ENCODE results near the gene DCD.

The DCD gene

DNA sequence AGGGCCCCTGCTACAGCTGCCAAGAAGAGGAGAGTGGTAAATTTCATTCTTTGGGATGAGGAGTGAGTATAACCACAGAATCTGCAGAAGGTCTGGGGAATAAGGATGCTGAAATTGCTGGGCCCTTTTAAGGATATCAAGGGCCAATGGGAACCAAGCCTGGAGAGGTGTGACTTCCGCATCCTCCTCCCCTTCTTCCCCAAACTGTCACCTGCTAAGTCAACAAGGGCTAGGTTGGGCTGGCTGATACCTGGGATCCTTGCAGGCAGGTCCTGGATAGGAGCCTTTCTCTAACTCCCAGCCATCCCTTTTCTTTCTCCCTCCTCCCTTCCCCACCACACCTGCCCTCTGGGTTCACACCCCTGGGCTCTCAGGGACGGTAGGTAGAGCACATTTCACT, 13.4 kb downstream of the DCD start, which contains the start of gene LACRT:
LACRT (minus strand) TSS at position 101 of the 400 bp plus-strand sequence; CDS start at position 47, 54 bp downstream.
- intact Hi-C loops (cut with micrococcal nuclease) = no loop called here
- Mint-ChIP-seq H3K27ac (no peak within 1 kb of the TSS), H3K27me3 (peaks cover 3% of the 10 kb centered on the region), H3K4me1 (ENCODE audit: low read depth) (peaks cover 6% of the 10 kb centered on the region), H3K36me3 (ENCODE audit: low read depth) (no peaks in the 10 kb centered on the region), H3K9me3 (no peaks in the 10 kb centered on the region), H3K4me3 (no peak within 1 kb of the TSS)

DNA sequence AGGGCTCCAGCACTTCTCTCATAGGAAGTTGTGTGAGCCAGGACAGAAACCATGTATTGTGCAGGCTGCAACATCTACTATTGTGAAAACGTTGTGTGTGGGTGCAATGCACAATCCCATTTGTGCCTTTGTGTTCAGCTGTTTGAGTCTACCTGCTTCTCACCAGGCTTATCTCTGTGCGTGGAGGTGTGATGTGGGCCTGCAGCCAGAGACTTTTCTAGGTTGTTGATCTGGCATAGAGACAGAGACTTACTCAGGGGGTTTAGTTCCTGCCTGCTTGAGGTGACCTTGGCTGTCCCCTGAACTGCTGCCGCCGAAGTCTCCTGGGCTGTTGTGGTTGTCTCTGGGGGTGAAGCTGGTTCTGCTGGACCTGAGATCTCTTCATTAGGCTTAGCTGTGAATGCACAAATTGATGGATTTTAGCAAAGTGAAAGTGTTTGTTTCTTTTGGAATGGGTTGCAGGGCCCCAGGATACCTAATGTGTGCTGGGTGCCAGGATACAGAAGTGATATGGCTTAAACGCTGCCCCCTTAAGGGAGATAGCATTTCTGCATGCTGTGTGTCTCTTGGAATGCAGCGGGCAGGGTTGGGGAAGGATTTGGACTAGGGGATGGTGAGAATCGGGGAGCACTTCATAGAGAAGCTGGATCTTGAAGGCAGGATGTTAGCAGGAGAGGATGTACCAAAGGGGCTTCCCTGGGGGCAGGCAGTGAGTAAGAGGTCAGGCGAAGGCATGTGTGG, 16.0 kb downstream of the DCD start:
- Mint-ChIP-seq H3K9me3 (peaks cover 12% of the 10 kb centered on the region), H3K4me3 (no peak overlapping the region), H3K27ac (no peak overlapping the region), H3K27me3 (peaks cover 3% of the 10 kb centered on the region), H3K36me3 (ENCODE audit: low read depth) (no peaks in the 10 kb centered on the region), H3K4me1 (ENCODE audit: low read depth) (peaks cover 7% of the 10 kb centered on the region)
- intact Hi-C loops (cut with micrococcal nuclease) = no loop called here

DNA sequence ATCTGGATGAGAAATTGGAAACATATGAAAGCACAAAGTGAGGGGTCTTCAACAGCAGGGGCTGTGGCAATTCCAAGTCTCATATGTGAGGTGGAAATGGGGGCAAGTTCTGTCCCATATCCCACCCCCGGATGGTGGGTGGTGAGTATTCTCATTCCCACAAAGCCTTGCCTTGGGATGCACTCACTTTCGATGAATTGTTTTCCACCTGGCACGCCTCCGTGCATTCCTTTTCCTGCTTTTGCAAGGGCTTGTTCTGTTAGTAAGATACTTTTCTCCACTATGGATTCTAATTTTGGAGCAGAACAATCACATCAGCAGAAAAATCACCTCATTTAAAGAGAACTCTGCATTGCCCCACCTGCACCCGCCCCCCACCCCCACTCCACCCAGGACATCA, 16.6 kb downstream of the DCD start:
- H3K27ac Mint-ChIP-seq = no peak overlapping the region
- H3K27me3 Mint-ChIP-seq = peaks cover 3% of the 10 kb centered on the region
- intact Hi-C loops (cut with micrococcal nuclease) = no loop called here
- no peaks in the 10 kb centered on the region for H3K36me3 Mint-ChIP-seq (ENCODE audit: low read depth)
- H3K9me3 Mint-ChIP-seq = peaks cover 18% of the 10 kb centered on the region
- no peak overlapping the region for H3K4me3 Mint-ChIP-seq
- H3K4me1 Mint-ChIP-seq (ENCODE audit: low read depth) = peaks cover 11% of the 10 kb centered on the region

DNA sequence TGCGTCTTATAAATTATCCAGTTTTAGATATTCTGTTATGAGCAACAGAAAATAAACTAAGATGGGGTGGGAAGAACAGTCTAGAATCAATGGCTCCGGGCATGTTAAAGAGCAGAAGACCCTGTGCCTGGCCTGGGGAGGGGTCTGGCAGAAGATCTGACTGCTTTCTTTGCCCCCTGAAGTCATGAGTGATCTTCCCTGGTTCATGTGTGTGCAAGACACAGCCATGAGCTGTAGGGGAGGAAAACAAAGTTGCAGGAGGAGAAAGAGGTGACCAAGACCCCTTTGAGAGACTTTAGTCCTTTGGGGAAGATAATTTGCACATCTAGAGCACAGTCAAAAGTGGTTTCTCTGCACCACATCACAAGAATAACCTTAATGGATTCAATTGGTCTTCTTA, 18.2 kb downstream of the DCD start:
- Mint-ChIP-seq H3K27me3 (peaks cover 5% of the 10 kb centered on the region), H3K36me3 (ENCODE audit: low read depth) (no peaks in the 10 kb centered on the region), H3K9me3 (peaks cover 23% of the 10 kb centered on the region), H3K27ac (no peak overlapping the region), H3K4me1 (ENCODE audit: low read depth) (peaks cover 5% of the 10 kb centered on the region), H3K4me3 (no peak overlapping the region)
- intact Hi-C loops (cut with micrococcal nuclease) = no loop called here

DNA sequence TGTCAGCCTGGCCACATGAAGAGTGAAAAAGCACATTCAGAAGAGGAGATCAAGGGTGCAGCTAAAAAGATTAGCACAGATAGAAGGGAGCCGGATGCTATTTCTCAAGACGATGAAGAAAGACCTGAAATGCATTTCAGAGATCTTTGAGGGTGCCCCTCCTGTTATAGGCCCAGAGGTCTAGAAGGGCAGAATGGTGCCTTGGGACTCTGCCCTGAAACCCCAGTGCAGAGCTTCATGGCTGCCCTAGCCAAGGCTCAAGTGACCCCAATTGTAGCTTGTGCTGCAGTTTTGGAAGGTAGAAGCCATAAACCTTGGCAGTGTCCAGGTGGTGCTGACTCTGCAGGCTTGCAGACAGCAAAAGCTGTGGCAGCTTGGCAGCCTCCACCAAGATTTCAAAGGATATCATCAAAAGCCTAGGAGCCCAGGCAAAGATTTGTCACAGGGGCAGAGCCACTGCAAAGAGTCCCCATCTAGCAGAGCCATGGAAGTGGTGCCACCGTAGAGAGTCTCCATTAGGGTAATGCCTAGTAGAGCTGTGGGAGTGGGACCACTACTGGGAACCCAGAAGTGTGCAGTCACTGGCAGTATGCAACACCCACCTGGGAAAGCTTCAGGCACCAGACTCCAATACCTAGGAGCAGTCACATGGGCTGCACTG, 19.8 kb downstream of the DCD start:
- no peaks in the 10 kb centered on the region for H3K36me3 Mint-ChIP-seq (ENCODE audit: low read depth)
- H3K4me3 Mint-ChIP-seq = no peak overlapping the region
- intact Hi-C loops (cut with micrococcal nuclease) = no loop called here
- H3K27ac Mint-ChIP-seq = no peak overlapping the region
- H3K27me3 Mint-ChIP-seq = peaks cover 8% of the 10 kb centered on the region
- peaks cover 28% of the 10 kb centered on the region for H3K9me3 Mint-ChIP-seq
- peaks cover 5% of the 10 kb centered on the region for H3K4me1 Mint-ChIP-seq (ENCODE audit: low read depth)

DNA sequence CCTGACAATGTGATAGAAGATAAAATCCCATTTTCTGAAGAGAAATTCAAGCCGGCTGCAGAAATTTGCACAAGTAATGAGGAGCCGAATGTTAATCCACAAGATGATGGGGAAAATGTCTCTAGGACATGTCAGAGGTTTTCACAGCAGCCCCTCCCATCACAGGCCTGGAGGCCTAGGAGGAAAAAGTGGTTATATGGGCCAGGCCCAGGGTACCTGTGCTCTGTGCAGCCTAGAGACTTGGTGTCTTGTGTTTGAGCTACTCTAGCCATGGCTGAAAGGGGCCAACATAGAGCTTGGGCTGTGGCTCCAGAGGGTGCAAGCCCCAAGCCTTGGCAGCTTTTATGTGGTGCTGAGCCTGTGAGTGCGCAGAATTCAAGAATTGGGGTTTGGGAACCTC, 20.9 kb downstream of the DCD start:
- Mint-ChIP-seq H3K36me3 (ENCODE audit: low read depth) (no peaks in the 10 kb centered on the region), H3K4me3 (no peak overlapping the region), H3K27me3 (peaks cover 8% of the 10 kb centered on the region), H3K27ac (no peak overlapping the region), H3K4me1 (ENCODE audit: low read depth) (peaks cover 5% of the 10 kb centered on the region), H3K9me3 (peaks cover 28% of the 10 kb centered on the region)
- intact Hi-C loops (cut with micrococcal nuclease) = no loop called here

DNA sequence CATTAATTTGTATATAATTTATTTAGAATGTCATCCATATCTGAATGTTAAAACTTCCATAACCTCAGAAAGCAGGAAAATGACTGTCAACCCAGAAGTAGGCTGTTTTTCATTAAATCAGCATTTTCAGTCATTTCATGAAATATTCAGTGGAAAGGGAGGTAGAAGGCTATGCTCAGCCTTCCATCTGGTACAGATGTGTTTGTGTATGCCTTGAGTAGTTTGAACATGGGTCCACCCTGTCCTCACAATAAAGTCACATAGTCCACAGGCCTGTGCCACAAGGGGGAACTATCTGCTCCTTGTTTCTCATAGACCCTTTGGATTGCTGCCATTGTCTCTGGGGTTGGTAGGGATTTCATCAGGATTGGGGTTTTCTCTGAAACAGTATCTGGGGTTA, 22.6 kb downstream of the DCD start:
- intact Hi-C loops (cut with micrococcal nuclease) = no loop called here
- H3K4me1 Mint-ChIP-seq (ENCODE audit: low read depth) = peaks cover 5% of the 10 kb centered on the region
- H3K27ac Mint-ChIP-seq = no peak overlapping the region
- no peak overlapping the region for H3K4me3 Mint-ChIP-seq
- peaks cover 28% of the 10 kb centered on the region for H3K9me3 Mint-ChIP-seq
- no peaks in the 10 kb centered on the region for H3K36me3 Mint-ChIP-seq (ENCODE audit: low read depth)
- H3K27me3 Mint-ChIP-seq = peaks cover 8% of the 10 kb centered on the region

DNA sequence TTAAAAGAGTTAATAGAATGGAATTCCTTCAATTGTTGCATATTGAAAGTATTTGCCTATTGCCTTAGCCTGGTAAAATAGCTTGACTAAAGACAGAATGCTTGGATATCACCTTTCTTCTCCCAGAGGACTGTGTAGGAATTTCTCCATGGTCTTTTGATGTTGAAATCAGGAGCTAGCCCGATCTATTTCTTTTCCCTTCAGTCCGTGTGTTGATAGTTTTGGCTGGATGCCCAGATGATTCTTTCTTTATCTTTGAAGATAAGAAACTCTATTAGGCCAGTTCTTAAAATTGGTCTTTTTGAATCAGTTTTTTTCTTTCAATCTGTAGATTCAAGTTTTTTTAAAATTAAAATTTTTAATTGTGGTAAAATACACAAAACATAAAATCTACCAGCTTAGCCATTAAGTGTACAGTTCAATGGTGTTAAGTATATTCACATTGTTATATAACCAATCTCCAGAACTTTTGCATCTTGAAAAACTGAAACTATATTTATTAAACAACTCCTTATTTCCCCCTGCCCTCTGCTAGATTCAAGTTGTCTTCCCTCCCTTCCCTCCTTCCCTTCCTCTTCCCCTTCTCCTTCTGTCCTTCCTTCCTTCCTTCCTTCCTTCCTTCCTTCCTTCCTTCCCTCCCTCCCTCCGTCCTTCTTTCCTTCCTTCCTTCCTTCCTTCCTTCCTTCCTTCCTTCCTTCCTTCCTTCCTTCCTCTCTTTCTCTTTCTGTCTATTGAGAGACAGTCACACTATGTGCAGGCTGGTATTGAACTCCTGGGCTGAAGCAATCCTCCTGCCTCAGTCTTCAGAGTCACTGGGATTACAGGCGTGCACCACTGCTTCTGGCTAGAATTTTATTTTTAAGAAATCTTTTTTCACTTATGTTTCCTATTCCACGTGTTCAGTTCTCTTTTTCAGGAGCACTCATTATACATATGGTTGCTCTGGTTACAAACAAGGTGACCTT, 23.6 kb downstream of the DCD start:
- intact Hi-C loops (cut with micrococcal nuclease) = no loop called here
- peaks cover 10% of the 10 kb centered on the region for H3K27me3 Mint-ChIP-seq

DNA sequence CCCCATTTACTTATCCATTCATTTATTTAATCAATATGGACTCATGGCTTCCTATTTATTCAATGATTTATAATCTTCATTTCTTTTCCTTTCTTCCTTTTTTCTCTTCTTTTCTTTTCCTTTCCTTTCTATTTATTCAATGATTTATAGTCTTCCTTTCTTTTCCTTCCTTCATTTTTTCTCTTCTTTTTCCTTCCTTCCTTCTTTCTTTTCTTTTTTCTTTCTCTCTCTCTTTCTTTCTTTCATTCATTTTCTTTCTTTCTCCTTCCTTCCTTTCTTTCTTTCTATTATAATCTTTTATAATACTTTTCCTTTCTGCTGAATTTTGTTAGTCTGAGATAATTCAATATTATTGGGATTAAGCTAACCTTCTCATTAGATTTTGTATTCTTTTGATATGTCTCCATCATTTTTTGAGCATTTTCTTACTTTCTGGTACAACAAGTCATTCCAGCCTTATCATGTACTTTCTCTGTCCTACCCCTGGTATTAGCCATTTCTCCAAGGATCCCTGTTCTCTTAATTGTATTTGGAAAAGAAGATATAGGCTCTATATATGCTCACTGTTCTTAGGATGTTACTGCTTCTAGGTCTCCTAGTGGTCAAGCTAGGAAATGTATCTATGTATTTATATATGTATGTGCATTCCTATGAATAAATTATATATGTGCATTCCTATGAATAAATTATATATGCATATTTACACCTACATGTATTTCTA, 25.5 kb downstream of the DCD start:
- intact Hi-C loops (cut with micrococcal nuclease) = no loop called here
- H3K4me1 Mint-ChIP-seq (ENCODE audit: low read depth) = peaks cover 5% of the 10 kb centered on the region
- no peak overlapping the region for H3K4me3 Mint-ChIP-seq
- H3K36me3 Mint-ChIP-seq (ENCODE audit: low read depth) = no peaks in the 10 kb centered on the region
- H3K27ac Mint-ChIP-seq = no peak overlapping the region
- H3K27me3 Mint-ChIP-seq = peaks cover 10% of the 10 kb centered on the region
- H3K9me3 Mint-ChIP-seq = peaks cover 21% of the 10 kb centered on the region

More for the DNA sequence above, 23.6 kb downstream of the DCD start:
- Mint-ChIP-seq H3K9me3 (peaks cover 28% of the 10 kb centered on the region), H3K4me1 (ENCODE audit: low read depth) (peaks cover 5% of the 10 kb centered on the region), H3K36me3 (ENCODE audit: low read depth) (no peaks in the 10 kb centered on the region), H3K4me3 (no peak overlapping the region), H3K27ac (no peak overlapping the region)

DNA sequence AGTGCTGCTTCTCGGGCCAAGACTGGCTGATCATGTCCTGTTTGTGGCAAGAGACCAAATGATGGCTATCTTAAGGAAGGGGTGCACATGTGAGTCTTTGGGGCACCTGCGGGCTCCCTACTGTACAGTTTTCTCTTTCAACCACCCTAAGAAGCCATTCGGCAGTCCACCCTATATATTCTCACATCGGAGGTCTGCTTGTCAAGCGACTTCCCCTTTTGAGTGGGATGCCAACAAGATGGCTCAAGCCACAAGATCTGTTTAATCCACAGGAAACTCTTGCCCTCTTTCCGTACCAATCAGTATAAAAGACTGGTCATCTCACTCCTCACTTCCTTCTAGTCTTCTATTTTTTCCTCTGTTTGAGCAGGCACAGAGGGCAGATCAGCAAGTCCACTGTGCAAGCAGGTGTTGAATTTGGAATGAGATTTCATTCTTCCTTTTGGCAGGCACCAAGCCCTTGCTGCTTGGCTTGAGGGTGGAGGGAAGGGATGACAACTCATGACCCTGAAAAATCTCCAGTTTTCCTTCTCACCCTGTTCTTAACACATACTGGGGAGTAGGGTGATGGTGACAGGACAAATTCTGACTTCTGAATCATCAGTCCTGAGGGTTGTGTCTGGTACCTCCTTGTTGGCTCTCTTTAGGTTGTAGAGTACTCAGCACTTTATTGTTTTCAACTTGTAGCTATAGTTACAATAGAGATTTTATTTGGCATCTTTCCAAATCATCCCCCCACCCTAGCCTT, 31.1 kb downstream of the DCD start:
- no peaks in the 10 kb centered on the region for H3K36me3 Mint-ChIP-seq (ENCODE audit: low read depth)
- H3K4me3 Mint-ChIP-seq = no peak overlapping the region
- H3K4me1 Mint-ChIP-seq (ENCODE audit: low read depth) = peaks cover 10% of the 10 kb centered on the region
- intact Hi-C loops (cut with micrococcal nuclease) = no loop called here
- H3K9me3 Mint-ChIP-seq = no peaks in the 10 kb centered on the region
- peaks cover 15% of the 10 kb centered on the region for H3K27me3 Mint-ChIP-seq
- H3K27ac Mint-ChIP-seq = no peak overlapping the region

DNA sequence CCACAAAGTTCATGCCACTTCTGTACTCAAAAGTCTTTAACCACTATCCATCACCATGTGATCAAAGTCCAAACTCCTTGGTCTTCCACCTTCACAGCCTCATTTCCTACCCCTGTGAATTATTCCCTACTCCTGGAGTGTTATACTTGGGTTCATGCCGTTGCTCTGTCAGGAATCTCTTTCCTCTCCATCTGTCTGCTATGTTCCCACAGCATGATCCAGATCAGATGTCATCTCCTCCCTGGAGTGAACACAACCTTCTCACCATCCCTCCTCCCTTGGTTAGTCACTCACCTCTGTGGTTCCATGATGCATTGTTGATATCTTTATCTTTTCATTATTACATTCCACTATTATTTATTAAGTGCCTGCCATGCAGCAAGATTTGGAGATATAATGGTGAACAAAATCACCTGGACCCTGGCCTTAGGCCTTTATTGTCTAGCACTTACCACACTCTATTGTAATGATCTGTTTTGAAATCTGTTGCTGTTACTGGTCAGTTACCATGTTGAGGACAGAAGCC, 35.9 kb downstream of the DCD start:
- H3K4me3 Mint-ChIP-seq = no peak overlapping the region
- H3K36me3 Mint-ChIP-seq (ENCODE audit: low read depth) = no peaks in the 10 kb centered on the region
- intact Hi-C loops (cut with micrococcal nuclease) = no loop called here
- peaks cover 23% of the 10 kb centered on the region for H3K27me3 Mint-ChIP-seq
- no peaks in the 10 kb centered on the region for H3K9me3 Mint-ChIP-seq
- peaks cover 9% of the 10 kb centered on the region for H3K4me1 Mint-ChIP-seq (ENCODE audit: low read depth)
- H3K27ac Mint-ChIP-seq = no peak overlapping the region

DNA sequence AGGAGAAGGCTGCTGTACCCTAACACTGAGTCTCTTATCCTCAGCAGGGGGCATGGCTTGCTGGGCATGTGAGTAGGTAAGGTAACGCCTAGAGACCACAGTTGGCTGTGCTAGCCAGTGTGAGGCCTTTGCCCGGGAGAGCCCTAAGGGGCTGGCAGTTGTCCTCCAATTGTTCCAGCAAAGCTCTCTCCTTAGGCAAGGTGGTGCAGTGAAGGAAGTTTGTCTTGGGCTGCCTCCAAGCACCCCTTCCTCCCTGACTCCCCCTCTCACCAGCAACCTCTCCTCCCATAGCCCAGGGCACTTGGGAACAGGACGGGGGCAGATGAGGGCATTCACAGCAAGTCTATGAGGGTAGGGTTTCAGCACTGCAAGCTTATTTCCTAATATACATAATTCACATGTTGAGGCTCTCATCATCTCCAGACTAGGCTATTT, 36.4 kb downstream of the DCD start:
- Mint-ChIP-seq H3K36me3 (ENCODE audit: low read depth) (no peaks in the 10 kb centered on the region), H3K4me3 (no peak overlapping the region), H3K27me3 (peaks cover 22% of the 10 kb centered on the region), H3K27ac (no peak overlapping the region), H3K9me3 (no peaks in the 10 kb centered on the region), H3K4me1 (ENCODE audit: low read depth) (peaks cover 3% of the 10 kb centered on the region)
- intact Hi-C loops (cut with micrococcal nuclease) = no loop called here

DNA sequence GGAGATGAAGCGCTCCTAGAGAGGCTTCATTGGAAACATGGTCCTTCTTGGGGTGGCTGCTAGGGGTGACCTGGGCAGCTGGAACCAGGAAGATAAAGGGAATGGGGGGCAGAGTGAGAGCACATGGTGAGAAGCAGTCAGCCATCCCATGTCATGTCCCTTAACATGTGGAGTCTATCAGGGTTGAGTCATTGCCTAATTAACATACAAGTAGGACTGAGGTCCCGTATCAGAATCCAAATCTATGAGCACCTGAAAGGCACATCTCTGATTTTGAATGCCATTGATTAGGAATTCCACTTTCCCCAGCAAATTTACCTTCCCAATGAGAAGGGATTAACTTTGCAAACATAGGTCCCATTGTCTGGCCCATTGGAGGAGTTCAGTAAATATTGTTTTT, 39.4 kb downstream of the DCD start:
- intact Hi-C loops (cut with micrococcal nuclease) = loop anchor here (10.0 kb wide), 1 partner anchor 346 kb away; no protein-coding TSS in a partner anchor

More for the DNA sequence above, 39.4 kb downstream of the DCD start:
- no peak overlapping the region for H3K4me3 Mint-ChIP-seq
- H3K27ac Mint-ChIP-seq = no peak overlapping the region
- no peaks in the 10 kb centered on the region for H3K4me1 Mint-ChIP-seq (ENCODE audit: low read depth)
- peaks cover 12% of the 10 kb centered on the region for H3K27me3 Mint-ChIP-seq
- no peaks in the 10 kb centered on the region for H3K9me3 Mint-ChIP-seq
- H3K36me3 Mint-ChIP-seq (ENCODE audit: low read depth) = no peaks in the 10 kb centered on the region

All from dendritic cell treated with granulocyte-macrophage colony-stimulating factor and Interleukin-4, amounts not matched to agents 40 ng/mL and 50 ng/mL, for 4 days (primary cell).